OCI-LY1 (cell line): ENCODE data around the gene ZNF808.

ENCODE experiments used
- EZH2 ChIP-seq: fragments of 200-600 bp; sonication (generic), shearing (Covaris generic); IDR thresholded peaks from 2 replicates; pipeline ENCODE4 v1.8.0; 2017; ENCODE audit warnings: borderline replicate concordance, mixed run types, mild to moderate bottlenecking, antibody characterized with exemption, low read length, moderate library complexity, mixed read lengths
- TF ChIP-seq, protein P1 (sequence below): fragments of 200-600 bp; sonication (generic), shearing (Covaris generic); IDR thresholded peaks from 2 replicates; pipeline ENCODE4 v1.5.1; 2017; ENCODE audit warnings: mild to moderate bottlenecking, antibody characterized with exemption, low read length, moderate library complexity, mixed read lengths

DNA sequence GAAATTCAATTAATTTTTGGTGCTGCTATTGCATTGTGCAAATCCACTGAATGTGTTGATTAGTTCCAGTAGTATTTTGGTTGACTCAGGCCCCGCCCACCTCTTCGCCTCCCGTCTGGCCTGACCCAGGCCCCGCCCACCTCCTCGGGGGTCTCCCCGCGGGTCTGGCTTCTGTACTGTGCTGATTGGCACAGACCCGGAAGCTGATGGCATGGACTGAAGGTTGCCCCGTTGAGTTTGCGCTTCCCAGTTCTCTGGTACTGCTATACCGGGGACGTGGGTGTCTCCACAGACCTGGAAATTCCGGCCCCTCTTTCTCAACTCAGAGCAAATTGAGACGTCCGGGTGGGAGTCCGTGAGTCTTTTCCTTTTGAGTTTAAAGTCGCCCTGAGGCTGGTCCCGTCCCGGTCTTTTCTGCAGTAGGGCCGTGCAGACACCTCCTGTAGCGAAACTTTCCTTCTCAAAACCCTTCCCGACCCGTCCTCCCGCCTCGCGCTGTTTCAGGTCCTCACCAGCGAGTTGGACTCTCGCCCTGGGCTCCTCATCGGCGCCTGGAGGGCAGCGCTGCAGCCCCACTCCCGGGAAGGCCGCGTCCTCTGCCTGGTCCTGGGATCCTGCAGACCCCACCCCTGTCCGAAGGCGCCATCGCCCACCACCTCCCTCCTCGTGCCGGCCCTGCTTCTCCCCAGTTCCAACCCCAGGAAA lies 57.4 kb downstream of the ZNF808 start:
- TF ChIP-seq, protein P1, sequence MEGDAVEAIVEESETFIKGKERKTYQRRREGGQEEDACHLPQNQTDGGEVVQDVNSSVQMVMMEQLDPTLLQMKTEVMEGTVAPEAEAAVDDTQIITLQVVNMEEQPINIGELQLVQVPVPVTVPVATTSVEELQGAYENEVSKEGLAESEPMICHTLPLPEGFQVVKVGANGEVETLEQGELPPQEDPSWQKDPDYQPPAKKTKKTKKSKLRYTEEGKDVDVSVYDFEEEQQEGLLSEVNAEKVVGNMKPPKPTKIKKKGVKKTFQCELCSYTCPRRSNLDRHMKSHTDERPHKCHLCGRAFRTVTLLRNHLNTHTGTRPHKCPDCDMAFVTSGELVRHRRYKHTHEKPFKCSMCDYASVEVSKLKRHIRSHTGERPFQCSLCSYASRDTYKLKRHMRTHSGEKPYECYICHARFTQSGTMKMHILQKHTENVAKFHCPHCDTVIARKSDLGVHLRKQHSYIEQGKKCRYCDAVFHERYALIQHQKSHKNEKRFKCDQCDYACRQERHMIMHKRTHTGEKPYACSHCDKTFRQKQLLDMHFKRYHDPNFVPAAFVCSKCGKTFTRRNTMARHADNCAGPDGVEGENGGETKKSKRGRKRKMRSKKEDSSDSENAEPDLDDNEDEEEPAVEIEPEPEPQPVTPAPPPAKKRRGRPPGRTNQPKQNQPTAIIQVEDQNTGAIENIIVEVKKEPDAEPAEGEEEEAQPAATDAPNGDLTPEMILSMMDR: no peak
- TF ChIP-seq EZH2: no peak
